ACC112 (cell line): ENCODE results near the gene RCC2.

ENCODE experiments used
- H2AFZ ChIP-seq: fragments of 200-600 bp; sonication (generic); one replicate; pipeline ENCODE4 v1.6.0; 2017; ENCODE audit warnings: antibody characterized with exemption, low read length; ENCODE audit not compliant: unreplicated experiment
- H3K27ac ChIP-seq: fragments of 200-600 bp; sonication (generic); 2 replicates; pipeline ENCODE4 v1.5.1; 2014; ENCODE audit warnings: low read depth, mild to moderate bottlenecking, antibody characterized with exemption, low read length, moderate library complexity
- H3K27me3 ChIP-seq: fragments of 200-600 bp; sonication (generic); 2 replicates; pipeline ENCODE4 v1.6.1; 2014; ENCODE audit warnings: mild to moderate bottlenecking, antibody characterized with exemption, low read length, moderate library complexity, mixed read lengths; ENCODE audit not compliant: insufficient read depth
- H3K36me3 ChIP-seq: fragments of 200-600 bp; sonication (generic); 2 replicates; pipeline ENCODE4 v1.6.1; 2016; ENCODE audit warnings: mild to moderate bottlenecking, antibody characterized with exemption, low read length, moderate library complexity, mixed read lengths; ENCODE audit not compliant: insufficient read depth
- H3K4me1 ChIP-seq: fragments of 200-600 bp; sonication (generic); one replicate; pipeline ENCODE4 v1.6.1; 2016; ENCODE audit warnings: low read length, mixed read lengths; ENCODE audit not compliant: insufficient read depth, unreplicated experiment, control insufficient read depth
- H3K4me3 ChIP-seq: fragments of 200-600 bp; sonication (generic); 2 replicates; pipeline ENCODE4 v1.5.1; 2014; ENCODE audit warnings: mild to moderate bottlenecking, low read depth, low read length
- H3K79me2 ChIP-seq: fragments of 200-600 bp; sonication (generic); one replicate; pipeline ENCODE4 v1.6.0; 2016; ENCODE audit warnings: low read length; ENCODE audit not compliant: control insufficient read depth, unreplicated experiment, insufficient read depth

Gene RCC2

DNA sequence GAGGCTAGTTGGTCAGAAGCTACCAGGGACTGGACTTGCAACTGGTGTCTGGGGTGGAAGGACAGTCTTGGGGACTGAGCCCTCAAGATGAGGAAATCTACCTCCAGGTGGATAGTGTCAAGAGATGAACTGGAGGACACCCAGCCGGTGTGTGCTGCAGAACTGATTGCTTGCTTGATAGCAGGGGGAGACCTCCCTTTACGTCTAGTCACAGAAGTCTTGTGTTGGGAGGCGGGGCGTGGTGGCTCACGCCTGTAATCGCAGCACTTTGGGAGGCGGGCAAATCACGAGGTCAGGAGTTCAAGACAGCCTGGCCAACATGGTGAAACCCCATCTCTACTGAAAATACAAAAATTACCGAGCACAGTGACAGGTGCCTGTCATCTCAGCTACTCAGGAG, 4.9 kb downstream of the RCC2 start:
- Histone ChIP-seq H2AFZ (no peak overlapping the region), H3K36me3 (peaks cover 14% of the 10 kb centered on the region; the same call in 1 of the 2 replicates), H3K27me3 (no peaks in the 10 kb centered on the region), H3K4me3 (no peak overlapping the region), H3K79me2 (peaks cover 83% of the 10 kb centered on the region), H3K27ac (no peak overlapping the region), H3K4me1 (peaks cover 13% of the 10 kb centered on the region)

DNA sequence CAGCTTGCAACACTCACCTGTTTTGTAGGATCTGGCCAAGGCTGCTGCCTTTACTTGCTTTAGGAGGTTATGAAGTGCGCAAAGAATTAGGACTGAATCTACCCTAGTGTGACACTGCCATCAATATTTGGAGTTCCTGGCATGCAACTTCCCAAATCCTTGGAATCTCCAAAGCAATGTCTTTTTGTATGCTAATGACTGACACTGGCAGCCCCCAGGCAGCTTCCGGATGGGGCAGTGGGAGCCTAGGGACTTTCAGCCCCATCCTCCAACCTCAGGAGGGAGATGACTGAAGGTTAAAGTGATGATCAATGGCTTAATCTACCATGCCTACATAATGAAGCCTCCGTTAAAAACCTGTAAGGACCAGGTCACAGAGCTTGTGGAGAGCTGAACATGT, 5.5 kb downstream of the RCC2 start:
- peaks cover 88% of the 10 kb centered on the region for H3K79me2 ChIP-seq
- peaks cover 17% of the 10 kb centered on the region; the same call in 1 of the 2 replicates for H3K36me3 ChIP-seq
- H3K4me1 ChIP-seq = peaks cover 13% of the 10 kb centered on the region
- H3K27ac ChIP-seq = no peak overlapping the region
- no peaks in the 10 kb centered on the region for H3K27me3 ChIP-seq
- H2AFZ ChIP-seq = no peak overlapping the region
- H3K4me3 ChIP-seq = no peak overlapping the region

- Histone ChIP-seq H3K27me3 (no peaks in the 10 kb centered on the region), H3K36me3 (peaks cover 24% of the 10 kb centered on the region), H2AFZ (no peak overlapping the region), H3K79me2 (peaks cover 90% of the 10 kb centered on the region), H3K4me3 (no peak overlapping the region), H3K27ac (no peak overlapping the region), H3K4me1 (peaks cover 13% of the 10 kb centered on the region)
Observed at GRCh38 chr1:17433261-17433660, 6.2 kb downstream of the RCC2 start.

DNA sequence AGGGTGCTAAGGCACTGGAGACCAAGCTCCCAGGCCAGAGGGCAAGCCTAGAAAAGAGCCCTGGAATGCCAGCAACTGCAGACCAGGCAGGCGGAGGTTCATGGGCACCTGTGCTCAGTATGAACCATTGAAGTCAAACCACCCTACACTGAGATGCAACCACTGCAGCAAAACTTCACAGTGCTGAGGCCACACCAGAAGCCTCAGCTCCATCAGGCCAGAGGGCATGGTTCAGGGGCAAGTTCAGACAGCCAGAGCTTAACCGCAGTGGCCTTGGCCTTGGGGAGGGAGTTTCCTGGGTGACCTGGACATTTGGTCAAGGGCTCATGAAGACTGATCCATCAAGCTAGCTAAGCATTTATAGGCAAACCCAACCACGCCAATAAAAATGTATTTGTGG, 7.1 kb downstream of the RCC2 start:
- peaks cover 25% of the 10 kb centered on the region for H3K36me3 ChIP-seq
- no peak overlapping the region for H3K4me3 ChIP-seq
- no peak overlapping the region for H3K27ac ChIP-seq
- H3K79me2 ChIP-seq = peaks cover 88% of the 10 kb centered on the region
- no peaks in the 10 kb centered on the region for H3K27me3 ChIP-seq
- no peak overlapping the region for H2AFZ ChIP-seq
- peaks cover 13% of the 10 kb centered on the region for H3K4me1 ChIP-seq

DNA sequence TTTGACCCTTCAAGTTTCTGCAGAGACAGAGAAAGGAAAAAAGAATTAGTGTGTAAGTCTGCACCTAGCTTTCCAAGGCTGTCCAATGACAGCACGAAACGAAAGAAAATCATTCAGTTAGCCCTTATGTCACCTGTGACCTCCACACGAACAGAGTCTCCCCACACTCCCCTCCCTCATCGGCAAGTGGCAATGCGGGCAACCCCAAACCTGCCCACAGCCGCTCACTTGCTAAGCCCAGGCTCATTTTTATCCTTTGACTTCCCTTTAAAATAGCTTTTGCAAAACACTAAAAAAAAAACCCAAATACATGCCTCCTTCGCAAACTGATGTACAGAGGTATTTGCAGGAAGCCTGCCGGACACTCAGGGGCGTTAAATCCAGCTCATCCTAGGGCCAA, 10.3 kb downstream of the RCC2 start:
- Histone ChIP-seq H3K79me2 (peaks cover 69% of the 10 kb centered on the region), H3K27me3 (no peaks in the 10 kb centered on the region), H3K27ac (no peak overlapping the region), H3K4me1 (peaks cover 2% of the 10 kb centered on the region), H3K36me3 (peaks cover 30% of the 10 kb centered on the region), H3K4me3 (no peak overlapping the region), H2AFZ (no peak overlapping the region)

DNA sequence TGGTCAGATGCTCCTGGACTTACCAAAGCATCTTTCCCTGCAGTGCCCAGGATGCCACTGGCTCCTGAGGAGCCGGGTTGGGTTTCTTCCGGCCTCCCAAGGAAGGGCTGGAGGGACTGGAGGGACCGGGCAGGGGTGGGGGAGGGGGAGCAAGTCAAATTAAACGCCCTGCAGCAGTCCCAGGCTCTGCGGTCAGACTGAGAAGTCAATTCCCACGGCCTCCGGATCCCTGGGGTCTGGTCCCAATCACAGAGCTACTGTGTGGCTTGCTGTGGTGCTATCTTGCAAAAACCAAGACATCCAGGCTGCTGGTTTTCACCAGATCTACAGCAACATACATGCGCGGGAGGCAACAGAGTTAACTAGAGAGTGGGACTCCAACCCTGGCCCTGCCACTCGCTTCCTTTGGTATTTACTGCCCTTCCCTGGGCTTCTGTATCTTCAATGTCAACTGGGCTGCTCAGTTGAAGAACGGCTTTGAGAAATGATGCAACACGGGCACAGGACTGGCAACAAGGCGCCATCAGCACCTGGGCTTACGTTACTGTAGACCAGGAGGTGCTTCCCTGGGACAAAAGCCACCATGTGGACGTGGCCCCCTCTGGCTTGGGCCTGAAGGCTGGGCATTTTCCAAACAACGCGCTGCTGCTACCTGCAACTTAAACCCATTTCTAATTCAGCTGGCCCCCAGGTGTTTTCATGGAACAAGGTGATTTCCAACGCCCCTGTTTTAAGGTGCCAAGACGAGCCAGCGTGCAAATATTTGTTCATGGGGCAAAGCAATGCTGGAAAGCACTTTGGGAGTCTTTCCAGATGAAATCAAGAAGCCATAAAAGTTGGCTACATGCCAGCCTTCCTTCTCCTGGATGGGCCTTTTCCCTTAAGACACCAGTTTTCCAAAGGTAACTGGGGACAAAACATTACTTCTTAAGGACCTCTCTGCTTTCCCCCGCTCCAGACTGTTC, 11.5 kb downstream of the RCC2 start:
- H3K4me3 ChIP-seq = no peak overlapping the region
- peaks cover 23% of the 10 kb centered on the region for H3K36me3 ChIP-seq
- no peaks in the 10 kb centered on the region for H3K27me3 ChIP-seq
- peaks cover 61% of the 10 kb centered on the region for H3K79me2 ChIP-seq
- no peaks in the 10 kb centered on the region for H3K4me1 ChIP-seq
- H3K27ac ChIP-seq = no peak overlapping the region
- no peak overlapping the region for H2AFZ ChIP-seq

GRCh38 chr1:17425806-17426600, 13.5 kb downstream of the RCC2 start:
- H3K4me1 ChIP-seq = no peaks in the 10 kb centered on the region
- H3K27ac ChIP-seq = no peak overlapping the region

DNA sequence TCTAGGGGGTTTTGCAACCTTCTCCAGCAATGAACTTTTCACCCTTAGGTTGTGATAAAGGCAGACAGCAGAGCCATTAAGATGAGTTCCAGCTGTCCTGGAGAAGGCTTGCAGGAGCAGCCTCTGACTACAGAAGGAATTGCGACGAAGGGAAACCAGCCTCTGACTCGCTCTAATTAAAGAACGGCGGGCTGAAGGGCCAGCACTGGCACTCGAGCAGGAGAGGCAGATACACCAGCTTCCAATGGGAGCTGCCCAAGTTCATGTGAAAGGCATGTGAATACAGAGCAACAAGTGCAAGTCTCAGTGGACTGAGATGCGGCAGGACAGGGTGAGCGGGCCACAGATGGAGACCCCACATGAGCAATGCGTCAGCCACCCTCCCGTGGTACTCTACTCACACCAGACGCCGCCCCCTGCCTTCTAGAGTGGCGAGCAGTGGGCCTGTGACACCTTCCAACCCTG, 15.7 kb downstream of the RCC2 start:
- H2AFZ ChIP-seq = no peak overlapping the region
- peaks cover 26% of the 10 kb centered on the region for H3K79me2 ChIP-seq
- H3K27ac ChIP-seq = no peak overlapping the region

More at GRCh38 chr1:17425806-17426600, 13.5 kb downstream of the RCC2 start:
- H3K79me2 ChIP-seq = peaks cover 44% of the 10 kb centered on the region
- H3K36me3 ChIP-seq = peaks cover 23% of the 10 kb centered on the region
- no peaks in the 10 kb centered on the region for H3K27me3 ChIP-seq
- H3K4me3 ChIP-seq = no peak overlapping the region
- no peak overlapping the region for H2AFZ ChIP-seq

GRCh38 chr1:17422461-17422860, 17.0 kb downstream of the RCC2 start:
- peaks cover 18% of the 10 kb centered on the region for H3K79me2 ChIP-seq
- H2AFZ ChIP-seq = no peak overlapping the region
- peaks cover 25% of the 10 kb centered on the region for H3K36me3 ChIP-seq
- no peaks in the 10 kb centered on the region for H3K27me3 ChIP-seq
- no peak overlapping the region for H3K27ac ChIP-seq
- no peak overlapping the region for H3K4me3 ChIP-seq
- H3K4me1 ChIP-seq = no peaks in the 10 kb centered on the region

More for the DNA sequence above, 15.7 kb downstream of the RCC2 start:
- H3K4me3 ChIP-seq = no peak overlapping the region
- H3K27me3 ChIP-seq = no peaks in the 10 kb centered on the region
- H3K36me3 ChIP-seq = peaks cover 31% of the 10 kb centered on the region
- H3K4me1 ChIP-seq = no peaks in the 10 kb centered on the region

DNA sequence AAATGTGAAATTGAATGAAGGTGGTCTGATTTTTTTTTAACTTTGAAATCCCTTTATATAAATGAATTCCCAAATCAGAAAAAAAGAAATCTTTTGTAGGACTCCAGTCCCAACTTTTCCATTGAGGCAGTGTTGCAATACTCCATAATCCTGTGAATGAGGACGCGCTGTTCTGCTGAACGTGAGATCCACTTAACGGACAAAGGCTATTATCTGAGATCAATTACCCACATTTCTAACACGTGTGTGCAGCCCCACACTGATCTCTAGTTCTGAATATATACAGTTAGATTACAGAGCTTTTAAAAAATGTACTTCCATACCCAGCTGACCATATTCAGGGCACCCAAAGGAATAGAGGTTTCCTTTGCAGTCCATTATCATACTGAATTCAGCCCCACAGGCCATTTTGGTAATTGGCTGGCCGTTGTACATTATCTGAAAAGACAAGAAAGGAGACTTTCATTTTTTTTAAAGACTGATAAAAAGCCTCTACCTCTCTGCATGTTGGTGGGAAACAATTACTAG, 19.0 kb downstream of the RCC2 start:
- Histone ChIP-seq H3K27me3 (no peaks in the 10 kb centered on the region), H3K36me3 (peaks cover 36% of the 10 kb centered on the region), H3K4me1 (no peaks in the 10 kb centered on the region), H2AFZ (no peak overlapping the region), H3K27ac (no peak overlapping the region), H3K4me3 (no peak overlapping the region), H3K79me2 (peaks cover 10% of the 10 kb centered on the region)
